Stimulated activated CD4-positive, alpha-beta T cell treated with anti-CD3 and anti-CD28 coated beads, Interleukin-12 subunit alpha, Interleukin-12 subunit beta, amount 100 ng/mL, for 48 hours (primary cell): ENCODE results near the gene ABCA8.
"Not testable (repeated sequence)": the region's sequence is repeated elsewhere in the genome, so short reads cannot be mapped to it uniquely, and the experiment has no call there.

Experiments
- DNase-seq, 3 donors: peaks; one replicate each; pipeline ENCODE4 v3.0.0-alpha.2; 2020; ENCODE audit warnings: low read depth in 2 of 3, low spot score in 1 of 3

ABCA8 gene

DNA sequence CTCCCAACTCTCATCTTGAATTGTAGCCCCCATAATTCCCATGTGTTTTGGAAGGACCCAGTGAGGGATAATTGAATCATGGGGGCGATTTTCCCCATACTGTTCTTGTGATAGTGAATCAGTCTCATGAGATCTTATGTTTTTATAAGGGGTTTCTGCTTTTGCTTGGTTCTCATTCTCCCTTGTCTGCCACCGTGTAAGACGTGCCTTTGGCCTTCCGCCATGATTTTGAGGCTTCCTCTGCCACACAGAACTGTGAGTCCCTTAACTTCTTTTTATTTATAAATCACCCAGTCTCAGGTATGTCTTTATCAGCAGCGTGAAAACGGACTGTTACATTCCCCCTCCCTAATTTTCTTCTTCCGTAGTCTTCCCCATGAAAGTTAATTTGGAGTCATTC lies 124.0 kb downstream of the ABCA8 start:
- DNase-seq: no peak

DNA sequence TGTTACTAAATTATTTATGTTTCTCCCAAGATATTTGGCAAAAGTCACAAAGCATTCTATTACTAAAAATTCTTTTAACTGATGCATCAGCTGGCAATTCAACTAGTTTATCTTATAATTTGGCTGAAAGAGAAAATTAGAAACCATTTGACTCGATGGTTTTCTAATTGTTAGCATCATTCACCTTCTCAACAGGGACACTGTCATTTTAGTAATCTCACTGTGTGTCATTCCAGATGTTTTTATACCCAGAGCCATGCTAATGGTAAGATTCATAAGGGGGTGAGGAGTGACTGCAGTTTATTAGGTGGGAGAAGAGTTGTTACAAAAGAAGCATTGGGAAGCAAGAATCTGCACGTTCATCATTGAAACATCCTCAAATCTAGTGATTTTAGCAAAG lies 124.9 kb downstream of the ABCA8 start:
- no peak for DNase-seq

DNA sequence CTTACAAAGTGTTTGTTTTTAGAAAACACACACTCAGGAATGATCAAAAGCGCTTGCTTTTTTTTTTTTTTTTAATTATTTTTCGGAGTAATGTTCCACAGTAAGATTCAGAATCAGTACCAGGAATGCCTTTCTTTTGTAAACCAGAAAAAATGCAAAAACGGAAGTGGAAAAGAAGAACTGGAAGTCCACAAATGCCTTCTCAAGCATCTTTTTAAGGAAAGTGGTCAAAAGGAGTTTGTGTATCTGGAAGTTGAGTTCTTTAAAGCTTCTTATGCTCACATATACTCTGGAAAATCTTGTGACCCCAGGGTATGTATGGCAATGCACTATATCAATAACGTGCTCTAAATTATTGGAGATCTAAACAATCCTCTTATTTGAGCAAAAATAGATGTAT lies 126.0 kb downstream of the ABCA8 start:
- no peak for DNase-seq

DNA sequence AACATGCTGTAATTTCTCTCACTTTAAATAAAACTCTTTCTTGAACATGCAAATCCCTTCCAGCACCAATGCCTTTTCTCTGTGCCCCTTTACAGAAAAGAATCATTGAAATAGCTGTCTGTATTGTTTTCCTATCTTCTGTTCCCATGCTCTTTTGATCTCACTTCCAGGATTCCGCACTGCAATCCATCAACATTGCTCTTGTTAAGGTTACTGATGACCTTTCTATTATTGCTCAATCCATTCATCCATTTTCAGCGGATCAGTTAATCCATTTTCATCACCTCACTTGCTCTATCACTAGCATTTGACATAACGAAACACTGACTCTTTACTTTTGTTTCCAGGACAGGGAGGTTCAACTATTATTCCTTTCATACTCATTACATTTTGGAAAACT lies 130.5 kb downstream of the ABCA8 start:
- no peak for DNase-seq

DNA sequence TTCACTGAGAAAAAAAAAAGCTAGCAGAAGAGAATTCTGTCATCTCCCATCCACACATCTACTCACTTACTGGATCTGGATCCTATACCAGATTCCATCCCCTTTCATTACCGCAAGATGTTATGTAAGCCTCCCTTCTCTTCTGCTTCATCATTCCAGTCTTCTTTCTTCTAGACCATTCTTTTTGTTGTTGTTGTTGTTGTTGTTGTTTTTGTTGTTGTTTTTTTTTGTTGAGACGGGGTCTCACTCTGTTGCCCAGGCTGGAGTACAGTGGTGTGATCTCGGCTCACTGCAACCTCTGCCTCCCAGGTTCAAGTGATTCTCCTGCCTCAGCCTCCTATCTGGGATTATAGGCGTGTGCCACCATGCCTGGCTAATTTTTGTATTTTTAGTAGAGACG lies 131.0 kb downstream of the ABCA8 start:
- DNase-seq: not testable (repeated sequence)

DNA sequence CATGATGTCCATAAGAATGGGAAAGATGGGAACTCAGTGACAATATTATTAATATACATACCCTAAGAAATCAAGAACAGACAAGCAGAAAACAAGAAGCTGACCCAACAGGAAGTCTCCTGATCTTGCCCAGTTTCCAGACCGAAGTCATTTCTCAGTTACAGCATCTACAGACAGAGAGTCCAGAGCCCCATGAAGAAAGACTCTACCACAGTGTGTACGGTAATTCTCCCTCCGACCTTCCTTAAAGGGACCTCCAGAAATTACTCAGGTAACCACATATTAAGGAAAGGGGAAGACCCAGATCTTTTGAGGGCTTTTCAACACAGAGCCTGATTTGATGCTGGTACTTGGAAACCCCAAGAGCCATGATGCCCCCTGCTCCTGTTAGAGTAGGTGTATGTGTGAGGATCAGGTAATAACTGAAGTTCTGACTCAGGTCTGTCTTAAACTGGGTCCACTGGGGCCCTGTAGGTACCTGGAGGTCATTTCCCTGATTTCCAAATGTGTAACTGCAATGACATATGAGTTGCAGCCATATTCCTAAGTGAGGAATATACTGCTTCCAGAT lies 132.4 kb downstream of the ABCA8 start:
- no peak for DNase-seq

DNA sequence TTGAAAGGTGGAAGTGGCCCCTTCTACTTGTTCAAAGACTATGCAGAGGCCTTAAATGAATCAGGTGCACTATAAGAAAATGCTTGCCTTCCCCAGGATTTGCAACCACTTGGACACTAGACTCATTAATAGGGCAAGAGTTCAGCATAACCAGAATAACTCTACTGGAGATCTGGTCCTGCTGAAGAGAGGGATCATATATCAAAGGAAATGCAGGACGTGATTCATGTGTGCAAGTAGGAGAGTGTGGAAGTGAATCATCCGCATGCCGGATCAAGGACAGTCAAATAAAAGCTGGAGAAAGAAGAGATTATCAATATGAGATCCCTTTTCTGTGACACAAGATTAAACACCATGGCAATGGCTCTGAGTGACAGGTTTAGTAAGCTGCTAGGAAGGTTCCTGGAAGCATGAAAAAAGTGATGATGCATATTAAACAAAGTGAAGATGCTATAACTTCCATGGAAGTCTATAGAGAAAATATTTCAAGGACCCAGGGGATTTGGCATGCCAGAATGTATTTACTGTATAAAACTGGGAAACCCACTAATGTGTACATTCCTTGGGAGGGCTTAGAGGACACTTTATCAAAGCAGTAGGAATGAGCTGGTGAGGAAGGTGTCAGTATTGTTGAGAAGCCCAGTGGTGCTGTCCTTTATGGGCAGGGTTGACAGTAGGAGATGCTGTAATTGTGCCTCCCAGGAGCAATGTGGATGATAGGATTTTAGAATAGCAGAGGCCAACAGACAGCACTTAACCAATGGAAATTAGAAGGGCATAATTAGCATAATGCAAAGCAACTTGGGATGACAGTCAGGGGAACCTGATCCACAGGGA lies 133.1 kb downstream of the ABCA8 start:
- no peak for DNase-seq

DNA sequence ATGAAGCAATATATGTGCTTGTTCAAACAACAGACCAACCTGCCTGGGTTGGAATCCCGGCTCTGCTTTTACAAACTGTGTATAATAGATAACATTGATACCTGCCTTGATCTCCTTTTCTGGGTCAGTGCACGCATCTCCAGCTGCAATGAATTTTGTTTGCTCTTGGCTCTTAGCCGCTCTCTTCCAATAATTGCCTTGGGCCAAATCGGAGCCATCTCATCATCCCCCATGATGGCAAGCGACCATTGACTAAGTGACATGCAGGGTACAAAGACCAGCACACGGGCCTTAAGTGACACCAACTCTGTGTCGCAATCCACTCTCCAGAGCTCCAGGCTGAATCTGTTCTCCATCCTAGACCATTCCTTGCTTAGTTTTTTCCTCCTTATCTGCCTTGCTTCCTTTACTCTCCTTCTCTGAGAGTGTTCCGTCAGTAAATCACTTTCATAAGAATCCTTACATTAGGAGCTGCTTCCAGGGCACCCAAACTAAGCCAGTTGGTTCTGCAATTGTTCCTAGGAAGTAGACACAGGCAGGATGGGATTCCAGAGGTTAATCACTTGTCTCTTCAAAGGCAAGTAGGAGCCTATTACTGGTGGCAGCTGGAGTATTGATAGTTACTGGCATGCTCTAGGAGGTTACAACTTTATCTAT lies 134.2 kb downstream of the ABCA8 start:
- DNase-seq: no peak

DNA sequence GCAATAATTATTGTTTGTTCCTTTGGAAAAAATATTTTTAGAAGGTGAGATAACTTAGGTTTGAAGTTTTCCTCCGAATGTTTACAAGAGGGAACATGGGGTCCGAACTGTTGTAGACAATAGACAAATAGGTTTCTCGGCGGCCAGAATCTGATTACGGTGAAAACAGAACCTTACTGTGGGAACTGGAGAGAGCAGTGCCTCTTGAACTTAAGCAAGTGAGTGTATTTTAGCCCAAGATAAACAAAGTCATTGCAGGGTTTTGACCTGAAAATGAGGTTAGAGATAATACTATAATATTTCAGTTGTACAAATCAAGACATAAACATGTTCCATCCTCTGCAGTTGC lies 134.7 kb downstream of the ABCA8 start:
- no peak for DNase-seq

DNA sequence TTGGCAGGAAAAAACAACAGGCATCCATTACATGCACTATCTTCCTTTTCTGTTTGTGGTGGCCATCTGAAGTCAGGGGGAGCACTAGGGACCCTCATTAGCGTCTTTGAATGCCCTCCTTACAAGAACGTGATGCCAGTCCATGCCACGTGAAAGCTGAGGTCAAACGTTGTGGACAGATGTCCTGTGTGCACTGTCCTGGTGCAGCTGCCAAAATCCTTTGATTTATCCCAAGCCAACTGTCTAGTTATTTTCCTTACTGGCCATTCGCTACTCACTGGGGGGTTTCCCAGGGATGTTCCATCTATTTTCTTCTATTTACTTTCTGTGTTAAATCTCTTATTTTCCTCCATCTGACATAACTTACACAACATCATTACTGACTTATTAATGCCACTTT lies 135.7 kb downstream of the ABCA8 start:
- DNase-seq: no peak
